A549 (cell line): ENCODE results near the gene EML4.

Experiments used
- CTCF ChIP-seq: fragments of >200 bp; sonication (Bioruptor Twin); formaldehyde crosslinking; IDR thresholded peaks from 3 replicates; pipeline ENCODE4 v1.5.1; 2016
- JUNB ChIP-seq: fragments of >200 bp; sonication (Bioruptor Twin); formaldehyde crosslinking; IDR thresholded peaks from 2 replicates; pipeline ENCODE4 v1.6.1; 2016
- MAZ ChIP-seq: fragments of 150-350 bp; IDR thresholded peaks from 2 replicates; pipeline ENCODE4 v1.6.1; 2014; ENCODE audit warnings: antibody characterized with exemption, low read depth, low read length, borderline replicate concordance
- POLR2A ChIP-seq: IDR thresholded peaks from 2 replicates; pipeline ENCODE4 v1.6.1; 2012; ENCODE audit warnings: mild to moderate bottlenecking, low read length
- RAD21 ChIP-seq, 2 experiments: fragments of >200 bp in 1 of 2; sonication (Bioruptor Twin) in 1 of 2; formaldehyde crosslinking in 1 of 2; IDR thresholded peaks in 1 of 2; conservative IDR thresholded peaks in 1 of 2; 2 replicates in 1 of 2; 3 replicates in 1 of 2; pipeline ENCODE4 v1.6.1; 2012 to 2018; ENCODE audit warnings: inconsistent platforms in 1 of 2
- RARB ChIP-seq: fragments of 250-450 bp; sonication (Bioruptor Pico); IDR thresholded peaks from 2 replicates; pipeline ENCODE4 v1.8.0; 2021; ENCODE audit warnings: mild to moderate bottlenecking, moderate library complexity
- REST ChIP-seq: fragments of 200-600 bp; sonication (generic); IDR thresholded peaks from 2 replicates; pipeline ENCODE4 v1.6.1; 2016; ENCODE audit warnings: antibody characterized with exemption, mild to moderate bottlenecking, moderate library complexity
- RFX5 ChIP-seq: fragments of 450-650 bp; IDR thresholded peaks from 2 replicates; pipeline ENCODE4 v1.7.1; 2014; ENCODE audit warnings: antibody characterized with exemption, mild to moderate bottlenecking, moderate library complexity

DNA sequence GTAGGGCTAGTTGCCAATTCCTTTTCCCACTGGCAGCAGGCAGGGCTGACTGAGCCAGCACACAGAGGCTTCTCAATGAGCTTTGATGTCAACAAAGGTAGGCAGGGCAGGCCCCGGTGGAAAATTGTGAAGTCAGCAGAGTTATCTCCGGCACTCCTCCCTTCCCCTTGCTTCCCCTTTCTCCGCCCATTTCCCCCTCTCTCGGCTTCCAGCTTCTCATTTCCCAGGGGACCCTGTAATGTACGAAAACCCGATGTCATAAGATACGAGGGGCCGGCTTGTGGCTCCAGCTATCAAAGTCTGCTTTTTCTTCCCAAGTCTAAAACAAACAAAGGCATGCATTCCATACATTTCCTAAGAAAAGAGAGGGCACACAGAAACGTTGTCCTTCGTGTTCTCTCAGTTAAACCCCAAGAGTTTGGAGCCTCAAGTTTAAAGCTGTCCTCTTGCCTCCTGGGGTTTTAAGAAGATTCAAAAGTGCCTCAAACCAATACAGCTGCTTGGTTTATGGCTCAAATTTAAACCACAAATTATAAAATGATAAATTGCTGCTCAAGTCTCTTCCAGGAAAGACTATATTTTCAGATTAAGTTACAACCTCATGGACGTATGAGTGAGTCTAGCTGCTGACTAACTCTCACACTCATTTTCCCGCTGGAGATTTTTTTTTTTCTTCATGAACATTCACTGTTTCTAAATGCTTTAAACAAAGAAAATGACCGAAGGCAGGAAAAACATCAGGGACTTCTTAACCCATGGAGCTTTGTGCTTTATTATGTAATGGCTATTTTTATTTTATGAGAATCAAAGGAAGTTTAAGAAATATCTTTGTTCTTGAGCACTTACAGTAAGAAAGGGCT is 27.2 kb upstream of the EML4 start:
- TF ChIP-seq REST (no peak), RARB (CRISPR knock-in tag) (no peak), RFX5 (no peak), RAD21 (conservative IDR thresholded peaks at IDR 0.05 in 1 of 2, IDR thresholded peaks at IDR 0.05 in 1 of 2) (peak in 1 of 2 experiments; percentile 22; a peak in 1 of 5 replicates), POLR2A (no peak), CTCF (no peak), JUNB (no peak), MAZ (no peak)
